Gastroesophageal sphincter (tissue), 4 donors: ENCODE measurements around the gene TNFRSF13B. TPM values are rescaled to one million over a fixed set of nuclear protein-coding genes. Genes with fewer than 3 reads are reported as not detected.
"Not testable (repeated sequence)": the region's sequence is repeated elsewhere in the genome, so short reads cannot be mapped to it uniquely, and the experiment has no call there.

ENCODE experiments used
- ATAC-seq: fragments of 150-250 bp; one replicate; pipeline ENCODE4 v1.9.1; 2016; ENCODE audit warnings: mild to moderate bottlenecking, moderate library complexity
- H3K27ac ChIP-seq, 4 donors: fragments of 200-600 bp; sonication (generic) in 3 of 4; 1 replicate in 3 of 4; 2 replicates in 1 of 4; pipeline ENCODE4 v1.5.1; 2016 to 2019
- H3K27me3 ChIP-seq: fragments of 200-600 bp; sonication (generic); one replicate; pipeline ENCODE4 v1.5.1; 2019
- H3K36me3 ChIP-seq, 2 donors: fragments of 200-600 bp; sonication (generic); one replicate each; pipeline ENCODE4 v1.5.1; 2019; ENCODE audit warnings: control low read depth in 1 of 2
- H3K4me1 ChIP-seq, 3 donors: fragments of 200-600 bp; sonication (generic); 1 replicate in 2 of 3; 2 replicates in 1 of 3; pipeline ENCODE4 v1.5.1; 2016 to 2019; ENCODE audit warnings: control low read depth in 2 of 3
- H3K4me3 ChIP-seq, 2 donors: fragments of 200-600 bp; sonication (generic); one replicate each; pipeline ENCODE4 v1.5.1; 2019; ENCODE audit warnings: mild to moderate bottlenecking in 1 of 2, moderate library complexity in 1 of 2
- H3K9me3 ChIP-seq, 3 donors: fragments of 200-600 bp; sonication (generic); one replicate each; pipeline ENCODE4 v1.5.1; 2017 to 2019; ENCODE audit warnings: control low read depth in 2 of 3
- EP300 ChIP-seq: sonication (generic); formaldehyde crosslinking; IDR thresholded peaks from one replicate; pipeline ENCODE4 v1.6.1; 2017; ENCODE audit warnings: antibody characterized with exemption, mild to moderate bottlenecking
- POLR2A ChIP-seq, 2 donors: fragments of 450-650 bp; IDR thresholded peaks; one replicate each; pipeline ENCODE4 v1.6.1; 2017; ENCODE audit warnings: antibody characterized with exemption in 2 of 2, mild to moderate bottlenecking in 2 of 2, moderate library complexity in 1 of 2
- POLR2AphosphoS5 ChIP-seq: sonication (generic); formaldehyde crosslinking; IDR thresholded peaks from one replicate; pipeline ENCODE4 v1.6.1; 2017; ENCODE audit warnings: antibody characterized with exemption
- WGBS, 2 donors: methylation state at CpG; one replicate each; pipeline ENCODE4 v1.1.5; 2018; ENCODE audit warnings: low coverage in 1 of 2; 5-methylcytosine and 5-hydroxymethylcytosine counted together
- total RNA-seq, 4 donors: library from RNA; depleted of rRNA; stranded (reverse); fragments of >200 nt; gene quantifications; one replicate each; pipeline ENCODE4 v1.1.0, GENCODE V29; 2016
- TF ChIP-seq, protein P1 (sequence below), 4 experiments: fragments of 200-600 bp in 2 of 4; fragments of 450-650 bp in 2 of 4; sonication (generic) in 1 of 4; IDR thresholded peaks; one replicate each; pipeline ENCODE4 v1.5.1; 2017 to 2019; ENCODE audit warnings: antibody characterized with exemption in 4 of 4, mild to moderate bottlenecking in 2 of 4, moderate library complexity in 2 of 4

TNFRSF13B gene
- total RNA-seq, 4 donors from 2014 or later = 0.81 TPM; not detected in 3

DNA sequence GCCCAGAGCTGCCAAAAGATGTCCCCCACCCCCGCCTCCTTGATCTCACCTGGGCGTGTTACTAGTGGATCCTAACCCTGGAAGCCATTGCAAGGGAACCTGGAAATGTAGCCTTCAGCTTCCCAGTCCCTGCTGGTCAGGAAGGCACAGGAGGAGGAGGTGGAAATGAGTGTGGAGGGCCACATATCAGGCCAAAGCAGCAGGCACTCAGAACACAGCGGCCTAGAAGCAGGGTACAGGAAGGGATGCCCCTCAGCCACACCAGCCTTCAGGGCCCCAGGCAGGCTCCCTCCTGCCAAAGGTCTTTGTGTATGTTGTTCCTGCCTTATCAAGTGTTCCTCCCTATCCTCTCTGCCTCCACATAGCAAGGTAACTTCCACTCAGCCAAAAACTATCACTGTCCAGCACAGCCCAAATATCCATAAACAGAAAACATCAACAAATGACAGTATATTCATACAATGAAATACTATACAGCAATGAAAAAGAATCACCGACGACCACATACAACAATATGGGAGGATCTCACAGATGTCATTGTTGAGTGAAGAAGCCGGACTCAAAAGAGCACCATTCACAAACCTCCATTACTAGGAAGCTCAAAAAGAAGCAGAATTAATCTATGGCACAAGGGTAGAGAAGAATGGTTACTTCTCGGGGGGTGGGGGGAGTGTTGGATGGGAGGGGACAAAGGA lies 28.2 kb upstream of the TNFRSF13B start:
- ATAC-seq = no peak
- peaks cover 0 to 10% (median 4%) of the 10 kb centered on the region in 3 donors for H3K4me1 ChIP-seq
- WGBS, 2 donors = 91 to 100% methylated on average over 1 to 3 of the region's 7 CpGs
- no peaks in the 10 kb centered on the region for H3K36me3 ChIP-seq
- TF ChIP-seq POLR2AphosphoS5 (no peak), POLR2A (IDR thresholded peaks at IDR 0.05) (no peak), EP300 (no peak)
- TF ChIP-seq, protein P1, sequence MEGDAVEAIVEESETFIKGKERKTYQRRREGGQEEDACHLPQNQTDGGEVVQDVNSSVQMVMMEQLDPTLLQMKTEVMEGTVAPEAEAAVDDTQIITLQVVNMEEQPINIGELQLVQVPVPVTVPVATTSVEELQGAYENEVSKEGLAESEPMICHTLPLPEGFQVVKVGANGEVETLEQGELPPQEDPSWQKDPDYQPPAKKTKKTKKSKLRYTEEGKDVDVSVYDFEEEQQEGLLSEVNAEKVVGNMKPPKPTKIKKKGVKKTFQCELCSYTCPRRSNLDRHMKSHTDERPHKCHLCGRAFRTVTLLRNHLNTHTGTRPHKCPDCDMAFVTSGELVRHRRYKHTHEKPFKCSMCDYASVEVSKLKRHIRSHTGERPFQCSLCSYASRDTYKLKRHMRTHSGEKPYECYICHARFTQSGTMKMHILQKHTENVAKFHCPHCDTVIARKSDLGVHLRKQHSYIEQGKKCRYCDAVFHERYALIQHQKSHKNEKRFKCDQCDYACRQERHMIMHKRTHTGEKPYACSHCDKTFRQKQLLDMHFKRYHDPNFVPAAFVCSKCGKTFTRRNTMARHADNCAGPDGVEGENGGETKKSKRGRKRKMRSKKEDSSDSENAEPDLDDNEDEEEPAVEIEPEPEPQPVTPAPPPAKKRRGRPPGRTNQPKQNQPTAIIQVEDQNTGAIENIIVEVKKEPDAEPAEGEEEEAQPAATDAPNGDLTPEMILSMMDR (IDR thresholded peaks at IDR 0.05) = no peak
- H3K27ac ChIP-seq = no peak overlapping the region
- peaks cover 7% of the 10 kb centered on the region for H3K27me3 ChIP-seq
- H3K9me3 ChIP-seq = no peaks in the 10 kb centered on the region
- no peak overlapping the region for H3K4me3 ChIP-seq

GRCh38 chr17:16997514-16998429 lies 25.9 kb upstream of the TNFRSF13B start:
- Histone ChIP-seq H3K27me3 (peaks cover 7% of the 10 kb centered on the region), H3K4me3 (no peak overlapping the region), H3K27ac (no peak overlapping the region), H3K36me3 (no peaks in the 10 kb centered on the region), H3K9me3 (no peaks in the 10 kb centered on the region), H3K4me1 (peaks cover 0 to 10% (median 4%) of the 10 kb centered on the region in 3 donors)
- no peak for ATAC-seq
- TF ChIP-seq POLR2AphosphoS5 = no peak
- TF ChIP-seq, protein P1 (IDR thresholded peaks at IDR 0.05) = no peak
- WGBS, 2 donors = 81% methylated on average over 3 of the region's 14 CpGs; no CpG with 5 or more reads in 1 of the 2 donors

DNA sequence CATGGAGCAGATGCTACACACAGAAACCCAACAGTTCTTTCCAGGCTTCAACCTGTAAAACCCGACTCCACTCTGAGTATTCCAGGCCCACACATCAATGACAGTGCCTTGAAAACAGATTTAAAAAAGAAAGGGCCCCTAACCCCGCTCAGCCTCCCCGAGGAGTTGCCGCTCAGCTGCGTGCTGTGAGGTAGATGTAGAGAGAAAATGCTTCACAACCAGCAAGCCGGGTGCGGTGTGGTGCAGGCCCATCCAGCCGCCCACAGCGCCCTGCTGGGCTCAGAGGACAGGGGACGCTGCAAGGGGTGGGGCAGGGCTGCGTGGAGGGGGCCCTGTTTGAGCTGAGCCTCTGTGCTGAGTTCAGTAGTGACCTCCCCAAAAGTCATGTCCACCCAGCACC lies 24.8 kb upstream of the TNFRSF13B start:
- not testable (repeated sequence) for H3K36me3 ChIP-seq, ATAC-seq, H3K27ac ChIP-seq, H3K4me1 ChIP-seq, H3K9me3 ChIP-seq, H3K27me3 ChIP-seq, H3K4me3 ChIP-seq
- 0 to 85% methylated on average over 1 to 4 of the region's 11 CpGs for WGBS, 2 donors

GRCh38 chr17:16995930-16996329 lies 24.0 kb upstream of the TNFRSF13B start:
- WGBS, 2 donors = 83 to 85% methylated on average over 1 to 5 of the region's 7 CpGs
- no peaks in the 10 kb centered on the region for H3K36me3 ChIP-seq
- H3K27me3 ChIP-seq = peaks cover 7% of the 10 kb centered on the region
- no peak for ATAC-seq
- H3K4me1 ChIP-seq = peaks cover 0 to 5% (median 0%) of the 10 kb centered on the region in 3 donors
- no peaks in the 10 kb centered on the region for H3K9me3 ChIP-seq
- TF ChIP-seq EP300 (no peak), POLR2AphosphoS5 (no peak), POLR2A (IDR thresholded peaks at IDR 0.05) (no peak)
- TF ChIP-seq, protein P1 (IDR thresholded peaks at IDR 0.05) = no peak
- H3K27ac ChIP-seq = no peak overlapping the region
- H3K4me3 ChIP-seq = no peak overlapping the region

- ATAC-seq = no peak
- no peak for TF ChIP-seq POLR2A (IDR thresholded peaks at IDR 0.05)
- TF ChIP-seq, protein P1 (IDR thresholded peaks at IDR 0.05) = no peak
- TF ChIP-seq POLR2AphosphoS5 = no peak
- no peak for TF ChIP-seq EP300
- WGBS, 2 donors = 67 to 83% methylated on average over 2 of the region's 2 CpGs
- no peak overlapping the region for H3K4me3 ChIP-seq
- H3K27ac ChIP-seq = no peak overlapping the region
- H3K27me3 ChIP-seq = peaks cover 7% of the 10 kb centered on the region
- peaks cover 0 to 5% (median 0%) of the 10 kb centered on the region in 3 donors for H3K4me1 ChIP-seq
- no peaks in the 10 kb centered on the region for H3K9me3 ChIP-seq
- H3K36me3 ChIP-seq = no peaks in the 10 kb centered on the region
Measured at GRCh38 chr17:16994631-16995030, 22.7 kb upstream of the TNFRSF13B start.
